ENCODE measurements around the gene TGM5.
"Not testable (repeated sequence)": the region's sequence is repeated elsewhere in the genome, so short reads cannot be mapped to it uniquely, and the experiment has no call there.

The TGM5 gene

DNA sequence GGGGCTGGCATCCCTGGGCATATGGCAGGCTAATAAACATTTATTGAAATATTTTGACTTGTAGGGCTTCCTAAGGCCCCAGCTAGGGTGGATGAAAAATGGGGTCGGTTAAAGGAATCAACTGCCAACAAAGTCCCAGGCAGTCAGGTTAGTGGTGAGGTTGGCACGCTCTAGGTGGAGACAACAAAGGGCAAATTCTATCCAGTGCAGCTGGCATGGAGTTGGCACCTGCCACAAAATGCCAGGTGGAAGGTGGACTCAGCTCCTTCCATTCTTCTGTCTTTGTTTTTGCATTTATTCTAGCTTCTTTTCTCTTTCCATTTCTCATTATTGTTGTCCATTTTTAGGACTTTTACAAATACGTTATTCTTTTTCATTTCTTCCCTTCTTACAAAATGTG, 32.7 kb upstream of the TGM5 start:
- Histone ChIP-seq H3K27me3 (replicated peaks; ENCODE audit: control insufficient read depth, insufficient read depth, low read length) (peaks cover 2% of the 10 kb centered on the region), H3K36me3 (ENCODE audit: control insufficient read depth, insufficient read depth, low read length) (no peaks in the 10 kb centered on the region), H3K4me3 (replicated peaks; ENCODE audit: low read depth, low read length) (no peak overlapping the region)
- no peak for DNase-seq (ENCODE audit: extremely low read depth, insufficient read length)
- TF ChIP-seq, protein P1, sequence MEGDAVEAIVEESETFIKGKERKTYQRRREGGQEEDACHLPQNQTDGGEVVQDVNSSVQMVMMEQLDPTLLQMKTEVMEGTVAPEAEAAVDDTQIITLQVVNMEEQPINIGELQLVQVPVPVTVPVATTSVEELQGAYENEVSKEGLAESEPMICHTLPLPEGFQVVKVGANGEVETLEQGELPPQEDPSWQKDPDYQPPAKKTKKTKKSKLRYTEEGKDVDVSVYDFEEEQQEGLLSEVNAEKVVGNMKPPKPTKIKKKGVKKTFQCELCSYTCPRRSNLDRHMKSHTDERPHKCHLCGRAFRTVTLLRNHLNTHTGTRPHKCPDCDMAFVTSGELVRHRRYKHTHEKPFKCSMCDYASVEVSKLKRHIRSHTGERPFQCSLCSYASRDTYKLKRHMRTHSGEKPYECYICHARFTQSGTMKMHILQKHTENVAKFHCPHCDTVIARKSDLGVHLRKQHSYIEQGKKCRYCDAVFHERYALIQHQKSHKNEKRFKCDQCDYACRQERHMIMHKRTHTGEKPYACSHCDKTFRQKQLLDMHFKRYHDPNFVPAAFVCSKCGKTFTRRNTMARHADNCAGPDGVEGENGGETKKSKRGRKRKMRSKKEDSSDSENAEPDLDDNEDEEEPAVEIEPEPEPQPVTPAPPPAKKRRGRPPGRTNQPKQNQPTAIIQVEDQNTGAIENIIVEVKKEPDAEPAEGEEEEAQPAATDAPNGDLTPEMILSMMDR (IDR thresholded peaks at IDR 0.05; ENCODE audit: insufficient read depth, low read length, poor library complexity, severe bottlenecking): no peak

GRCh38 chr15:43294091-43294706, 27.5 kb upstream of the TGM5 start:
- Histone ChIP-seq H3K36me3 (ENCODE audit: control insufficient read depth, insufficient read depth, low read length) (no peaks in the 10 kb centered on the region), H3K4me3 (replicated peaks; ENCODE audit: low read depth, low read length) (no peak overlapping the region), H3K27me3 (replicated peaks; ENCODE audit: control insufficient read depth, insufficient read depth, low read length) (peaks cover 5% of the 10 kb centered on the region)
- TF ChIP-seq, protein P1 (IDR thresholded peaks at IDR 0.05; ENCODE audit: insufficient read depth, low read length, poor library complexity, severe bottlenecking): no peak
- DNase-seq (ENCODE audit: extremely low read depth, insufficient read length): no peak

DNA sequence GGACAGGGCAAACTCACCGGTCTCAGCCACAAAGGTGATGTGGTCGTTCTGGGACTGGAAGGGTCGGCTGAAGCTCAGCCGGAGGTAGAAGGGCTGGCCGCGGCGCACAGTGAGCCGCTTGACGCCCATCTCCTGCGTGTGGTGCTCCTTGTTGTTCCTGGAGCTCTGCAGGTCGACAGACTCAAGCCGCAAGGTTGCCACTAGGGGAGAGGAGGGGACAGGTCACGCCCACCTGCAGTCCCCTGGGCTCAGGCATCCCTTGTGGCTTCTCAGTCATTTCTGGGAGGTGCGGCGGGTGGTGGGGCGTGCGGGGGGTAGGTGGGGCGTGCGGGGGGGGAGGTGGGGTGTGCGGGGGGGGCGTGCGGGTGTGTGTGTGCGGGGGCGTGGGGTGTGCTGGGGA, 26.7 kb upstream of the TGM5 start:
- no peak for DNase-seq (ENCODE audit: extremely low read depth, insufficient read length)
- no peak overlapping the region for H3K4me3 ChIP-seq (replicated peaks; ENCODE audit: low read depth, low read length)
- H3K36me3 ChIP-seq (ENCODE audit: control insufficient read depth, insufficient read depth, low read length): no peaks in the 10 kb centered on the region
- H3K27me3 ChIP-seq (replicated peaks; ENCODE audit: control insufficient read depth, insufficient read depth, low read length): peaks cover 5% of the 10 kb centered on the region
- TF ChIP-seq, protein P1 (IDR thresholded peaks at IDR 0.05; ENCODE audit: insufficient read depth, low read length, poor library complexity, severe bottlenecking): no peak

DNA sequence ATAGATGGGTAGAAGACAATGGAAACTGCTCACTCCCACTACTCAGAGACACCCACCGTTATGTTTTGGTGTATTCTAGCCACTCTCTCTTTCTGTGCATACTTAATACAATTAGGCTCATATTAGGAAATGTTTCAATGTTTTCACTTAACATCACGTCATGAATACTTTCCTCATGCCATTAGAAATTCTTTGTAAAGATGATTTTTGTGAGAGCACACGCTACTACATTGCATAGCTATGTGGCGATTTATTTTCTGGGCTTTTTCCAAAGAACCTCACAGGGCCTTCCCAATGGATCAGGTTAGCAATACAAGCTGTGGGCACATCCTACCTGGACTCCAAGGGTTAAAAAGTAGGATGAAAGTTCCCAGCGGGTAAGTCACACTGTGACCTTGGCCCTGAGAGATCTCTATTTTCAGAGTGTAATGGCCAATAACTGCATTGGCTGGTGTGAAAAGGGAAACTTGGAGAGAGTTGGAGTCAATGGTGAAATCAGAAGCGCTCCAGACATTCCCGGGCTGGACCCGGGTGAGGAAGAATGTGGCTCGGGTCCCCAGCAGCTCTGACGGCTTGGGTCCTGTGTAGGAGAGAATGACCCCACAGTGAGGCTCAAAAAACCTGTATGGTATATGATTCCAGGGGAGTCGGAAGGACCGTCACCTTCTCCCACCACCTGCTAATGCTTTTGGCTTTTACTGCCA, 25.8 kb upstream of the TGM5 start:
- no peak for DNase-seq (ENCODE audit: extremely low read depth, insufficient read length)
- peaks cover 5% of the 10 kb centered on the region for H3K27me3 ChIP-seq (replicated peaks; ENCODE audit: control insufficient read depth, insufficient read depth, low read length)
- H3K36me3 ChIP-seq (ENCODE audit: control insufficient read depth, insufficient read depth, low read length): no peaks in the 10 kb centered on the region
- TF ChIP-seq, protein P1 (IDR thresholded peaks at IDR 0.05; ENCODE audit: insufficient read depth, low read length, poor library complexity, severe bottlenecking): no peak
- H3K4me3 ChIP-seq (replicated peaks; ENCODE audit: low read depth, low read length): no peak overlapping the region

DNA sequence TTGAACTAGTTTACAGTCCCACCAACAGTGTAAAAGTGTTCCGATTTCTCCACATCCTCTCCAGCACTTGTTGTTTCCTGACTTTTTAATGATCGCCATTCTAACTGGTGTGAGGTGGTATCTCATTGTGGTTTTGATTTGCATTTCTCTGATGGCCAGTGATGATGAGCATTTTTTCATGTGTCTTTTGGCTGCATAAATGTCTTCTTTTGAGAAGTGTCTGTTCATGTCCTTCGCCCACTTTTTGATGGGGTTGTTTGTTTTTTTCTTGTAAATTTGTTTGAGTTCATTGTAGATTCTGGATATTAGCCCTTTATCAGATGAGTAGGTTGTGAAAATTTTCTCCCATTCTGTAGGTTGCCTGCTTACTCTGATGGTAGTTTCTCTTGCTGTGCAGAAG, 22.9 kb upstream of the TGM5 start:
- not testable (repeated sequence) for H3K4me3 ChIP-seq (replicated peaks; ENCODE audit: low read depth, low read length); DNase-seq (ENCODE audit: extremely low read depth, insufficient read length); H3K27me3 ChIP-seq (replicated peaks; ENCODE audit: control insufficient read depth, insufficient read depth, low read length); H3K36me3 ChIP-seq (ENCODE audit: control insufficient read depth, insufficient read depth, low read length)

GRCh38 chr15:43287254-43287653, 20.5 kb upstream of the TGM5 start:
- no peak for DNase-seq (ENCODE audit: extremely low read depth, insufficient read length)
- H3K36me3 ChIP-seq (ENCODE audit: control insufficient read depth, insufficient read depth, low read length): no peaks in the 10 kb centered on the region
- TF ChIP-seq, protein P1 (IDR thresholded peaks at IDR 0.05; ENCODE audit: insufficient read depth, low read length, poor library complexity, severe bottlenecking): no peak
- H3K27me3 ChIP-seq (replicated peaks; ENCODE audit: control insufficient read depth, insufficient read depth, low read length): no peaks in the 10 kb centered on the region
- no peak overlapping the region for H3K4me3 ChIP-seq (replicated peaks; ENCODE audit: low read depth, low read length)
